PC-3 (cell line): ENCODE data around the gene OR52W1. TPM values are rescaled to one million over a fixed set of nuclear protein-coding genes. Genes with fewer than 3 reads are reported as not detected.

Source experiments
- ATAC-seq: fragments of 200-7000 bp; cut with Tn5 transposase; 2 replicates; pipeline ENCODE4 v1.9.1; 2020; ENCODE audit warnings: mild to moderate bottlenecking, moderate library complexity
- BruUV-seq: library from RNA; stranded (reverse); fragments of 400-500 nt; replicated peaks from 2 replicates; lab custom pipeline; 2021; lab: Mats Ljungman, UMichigan
- CTCF ChIA-PET: fragments of 300-600 bp; sonication (Branson Sonifier 250); formaldehyde crosslinking; loops from one replicate; lab custom pipeline; 2022; ENCODE audit warnings: antibody characterized with exemption; lab: Charles Lee
- POLR2A ChIA-PET: fragments of 300-600 bp; sonication (Branson Sonifier 250); formaldehyde crosslinking; loops from one replicate; lab custom pipeline; 2022; ENCODE audit warnings: antibody characterized with exemption; ENCODE audit not compliant: unreplicated experiment; lab: Charles Lee
- DNase-seq: peaks from one replicate; pipeline ENCODE4 v3.0.0-alpha.2; 2015
- H2AFZ ChIP-seq: fragments of 300-600 bp; sonication (generic); 2 replicates; pipeline ENCODE4 v1.6.0; 2016; ENCODE audit warnings: antibody characterized with exemption, low read length
- H3F3A ChIP-seq: fragments of 300-600 bp; sonication (generic); one replicate; pipeline ENCODE4 v1.6.0; 2017; ENCODE audit warnings: antibody characterized with exemption, low read length, control low read depth, mild to moderate bottlenecking; ENCODE audit not compliant: unreplicated experiment
- H3K27ac ChIP-seq: fragments of 300-600 bp; sonication (generic); 2 replicates; pipeline ENCODE4 v1.5.1; 2016; ENCODE audit warnings: mild to moderate bottlenecking, low read length
- H3K27me3 ChIP-seq: fragments of 300-600 bp; sonication (generic); 2 replicates; pipeline ENCODE4 v1.6.1; 2016; ENCODE audit warnings: low read length, mixed read lengths
- H3K36me3 ChIP-seq: fragments of 300-600 bp; sonication (generic); 2 replicates; pipeline ENCODE4 v1.6.1; 2016; ENCODE audit warnings: low read depth, mixed run types, low read length, mixed read lengths
- H3K4me1 ChIP-seq: fragments of 300-600 bp; sonication (generic); 2 replicates; pipeline ENCODE4 v1.5.1; 2016; ENCODE audit warnings: low read length; ENCODE audit not compliant: insufficient read depth
- H3K4me2 ChIP-seq: fragments of 300-600 bp; sonication (generic); 2 replicates; pipeline ENCODE4 v1.6.0; 2016; ENCODE audit warnings: low read length
- H3K4me3 ChIP-seq: fragments of 300-600 bp; sonication (generic); 2 replicates; pipeline ENCODE4 v1.5.1; 2016; ENCODE audit warnings: mild to moderate bottlenecking, low read length, mixed read lengths
- H3K79me2 ChIP-seq: fragments of 300-600 bp; sonication (generic); 2 replicates; pipeline ENCODE4 v1.6.1; 2017; ENCODE audit warnings: low read length, mixed read lengths
- H3K9ac ChIP-seq: fragments of 300-600 bp; sonication (generic); 2 replicates; pipeline ENCODE4 v1.6.0; 2016; ENCODE audit warnings: mild to moderate bottlenecking, low read length
- H3K9me2 ChIP-seq: fragments of 300-600 bp; sonication (generic); replicated peaks from 2 replicates; pipeline ENCODE4 v1.6.1; 2016; ENCODE audit warnings: mixed run types, low read length, mixed read lengths
- H3K9me3 ChIP-seq: fragments of 300-600 bp; sonication (generic); 2 replicates; pipeline ENCODE4 v1.6.1; 2016; ENCODE audit warnings: low read length, mixed read lengths
- H4K20me1 ChIP-seq: fragments of 300-600 bp; sonication (generic); 2 replicates; pipeline ENCODE4 v1.6.1; 2016; ENCODE audit warnings: low read length, mixed read lengths
- EZH2 ChIP-seq: fragments of 300-600 bp; sonication (generic); IDR thresholded peaks from one replicate; pipeline ENCODE4 v1.6.1; 2017; ENCODE audit warnings: antibody characterized with exemption, mild to moderate bottlenecking, low read length; ENCODE audit not compliant: unreplicated experiment
- EZH2phosphoT487 ChIP-seq: fragments of 300-600 bp; sonication (generic); IDR thresholded peaks from 2 replicates; pipeline ENCODE4 v1.6.1; 2018; ENCODE audit warnings: mild to moderate bottlenecking, antibody characterized with exemption, low read length, borderline replicate concordance
- intact Hi-C: fragments of 100-400 bp; cut with micrococcal nuclease; formaldehyde crosslinking; loops from 2 replicates; pipeline ENCODE4 v1.9.0; 2023
- total RNA-seq: library from RNA; depleted of rRNA; stranded (reverse); fragments of >200 nt; gene quantifications from 2 replicates; pipeline ENCODE4 v1.2.3, GENCODE V29; 2014
- TF ChIP-seq, protein P1 (sequence below): fragments of 300-600 bp; sonication (generic); conservative IDR thresholded peaks from 2 replicates; pipeline ENCODE4 v1.5.1; 2017; ENCODE audit warnings: antibody characterized with exemption, low read depth, mild to moderate bottlenecking, low read length

OR52W1 gene
- total RNA-seq, 1 experiment from 2014 or later = not detected

- Histone ChIP-seq H3K9ac (no peak overlapping the region), H3K9me3 (no peaks in the 10 kb centered on the region), H4K20me1 (peaks cover 4% of the 10 kb centered on the region; the same call in 1 of the 2 replicates), H3K36me3 (peaks cover 20% of the 10 kb centered on the region; the same call in 1 of the 2 replicates), H3F3A (no peaks in the 10 kb centered on the region), H3K9me2 (no peaks in the 10 kb centered on the region), H3K4me3 (no peak overlapping the region), H3K27me3 (no peaks in the 10 kb centered on the region), H3K4me2 (no peak overlapping the region), H3K27ac (no peak overlapping the region), H2AFZ (no peak overlapping the region), H3K4me1 (peaks cover 7% of the 10 kb centered on the region), H3K79me2 (peaks cover 47% of the 10 kb centered on the region)
- intact Hi-C loops = no loop called here
- no TSS peak for BruUV-seq
- ATAC-seq = no peak
- CTCF ChIA-PET = no interaction called here
- TF ChIP-seq EZH2 (no peak), EZH2phosphoT487 (no peak)
- TF ChIP-seq, protein P1, sequence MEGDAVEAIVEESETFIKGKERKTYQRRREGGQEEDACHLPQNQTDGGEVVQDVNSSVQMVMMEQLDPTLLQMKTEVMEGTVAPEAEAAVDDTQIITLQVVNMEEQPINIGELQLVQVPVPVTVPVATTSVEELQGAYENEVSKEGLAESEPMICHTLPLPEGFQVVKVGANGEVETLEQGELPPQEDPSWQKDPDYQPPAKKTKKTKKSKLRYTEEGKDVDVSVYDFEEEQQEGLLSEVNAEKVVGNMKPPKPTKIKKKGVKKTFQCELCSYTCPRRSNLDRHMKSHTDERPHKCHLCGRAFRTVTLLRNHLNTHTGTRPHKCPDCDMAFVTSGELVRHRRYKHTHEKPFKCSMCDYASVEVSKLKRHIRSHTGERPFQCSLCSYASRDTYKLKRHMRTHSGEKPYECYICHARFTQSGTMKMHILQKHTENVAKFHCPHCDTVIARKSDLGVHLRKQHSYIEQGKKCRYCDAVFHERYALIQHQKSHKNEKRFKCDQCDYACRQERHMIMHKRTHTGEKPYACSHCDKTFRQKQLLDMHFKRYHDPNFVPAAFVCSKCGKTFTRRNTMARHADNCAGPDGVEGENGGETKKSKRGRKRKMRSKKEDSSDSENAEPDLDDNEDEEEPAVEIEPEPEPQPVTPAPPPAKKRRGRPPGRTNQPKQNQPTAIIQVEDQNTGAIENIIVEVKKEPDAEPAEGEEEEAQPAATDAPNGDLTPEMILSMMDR = no peak
- POLR2A ChIA-PET = no interaction called here
- DNase-seq = no peak
These were observed 26.0 kb downstream of the OR52W1 start for GRCh38 chr11:6225024-6225423.

GRCh38 chr11:6225896-6226295, 26.9 kb downstream of the OR52W1 start:
- no peak overlapping the region for H3K27ac ChIP-seq
- no peak overlapping the region for H3K9ac ChIP-seq
- H4K20me1 ChIP-seq = peaks cover 4% of the 10 kb centered on the region; the same call in 1 of the 2 replicates
- H3K4me3 ChIP-seq = no peak overlapping the region
- H3K9me2 ChIP-seq = no peaks in the 10 kb centered on the region
- H3K36me3 ChIP-seq = peaks cover 20% of the 10 kb centered on the region; the same call in 1 of the 2 replicates
- TF ChIP-seq, protein P1 = no peak
- TF ChIP-seq EZH2 = no peak
- TF ChIP-seq EZH2phosphoT487 = no peak
- intact Hi-C loops = no loop called here
- H3K4me2 ChIP-seq = no peak overlapping the region
- no peak for ATAC-seq
- H3K27me3 ChIP-seq = no peaks in the 10 kb centered on the region
- H2AFZ ChIP-seq = no peak overlapping the region
- ChIA-PET POLR2A (no interaction called here), CTCF (no interaction called here)
- H3F3A ChIP-seq = no peaks in the 10 kb centered on the region
- no TSS peak for BruUV-seq
- peaks cover 56% of the 10 kb centered on the region for H3K79me2 ChIP-seq
- H3K4me1 ChIP-seq = no peaks in the 10 kb centered on the region
- no peak for DNase-seq
- no peaks in the 10 kb centered on the region for H3K9me3 ChIP-seq

GRCh38 chr11:6228520-6228919, 29.5 kb downstream of the OR52W1 start:
- Histone ChIP-seq H3K36me3 (peaks cover 5% of the 10 kb centered on the region; the same call in 1 of the 2 replicates), H3K79me2 (peaks cover 82% of the 10 kb centered on the region), H3K4me2 (no peak overlapping the region), H3K9me3 (no peaks in the 10 kb centered on the region), H3F3A (no peaks in the 10 kb centered on the region), H3K27me3 (no peaks in the 10 kb centered on the region), H4K20me1 (peaks cover 10% of the 10 kb centered on the region), H3K27ac (no peak overlapping the region), H2AFZ (no peak overlapping the region), H3K4me1 (peaks cover 8% of the 10 kb centered on the region), H3K9me2 (no peaks in the 10 kb centered on the region), H3K4me3 (no peak overlapping the region), H3K9ac (no peak overlapping the region)
- intact Hi-C loops = no loop called here
- no peak for TF ChIP-seq EZH2phosphoT487
- no peak for TF ChIP-seq EZH2
- TF ChIP-seq, protein P1 = no peak
- DNase-seq (no peak), ATAC-seq (no peak)
- ChIA-PET POLR2A (no interaction called here), CTCF (no interaction called here)
- no TSS peak for BruUV-seq
